HT-29 (cell line): ENCODE data around the gene PARD6A. TPM values are rescaled to one million over a fixed set of nuclear protein-coding genes. Genes with fewer than 3 reads are reported as not detected.
"Not testable (repeated sequence)": the region's sequence is repeated elsewhere in the genome, so short reads cannot be mapped to it uniquely, and the experiment has no call there.

Source experiments
- DNase-seq: peaks from one replicate; pipeline ENCODE4 v3.0.0-alpha.2; 2015; ENCODE audit warnings: low spot score
- total RNA-seq: library from RNA; depleted of rRNA; stranded (reverse); fragments of >200 nt; shearing (Covaris generic); gene quantifications from 2 replicates; pipeline ENCODE4 v1.2.3, GENCODE V29; 2014; rRNA removed

PARD6A gene
- total RNA-seq, 1 experiment from 2014 or later, result 38.1 TPM

- DNase-seq, result no peak
These were observed 24.8 kb downstream of the PARD6A start for GRCh38 chr16:67685388-67686112.

- not testable (repeated sequence) for DNase-seq
These were observed 32.9 kb downstream of the PARD6A start for GRCh38 chr16:67693517-67694285.

- no peak for DNase-seq
These were observed 33.9 kb downstream of the PARD6A start for GRCh38 chr16:67694611-67695010.

GRCh38 chr16:67697422-67698185 lies 36.8 kb downstream of the PARD6A start:
- no peak for DNase-seq

GRCh38 chr16:67699265-67699664 lies 38.5 kb downstream of the PARD6A start:
- DNase-seq, result no peak

GRCh38 chr16:67701420-67701819 lies 40.7 kb downstream of the PARD6A start:
- DNase-seq, result no peak

GRCh38 chr16:67702130-67702529 lies 41.4 kb downstream of the PARD6A start:
- no peak for DNase-seq

- no peak for DNase-seq
These were observed 42.9 kb downstream of the PARD6A start for GRCh38 chr16:67703626-67704025.

- DNase-seq, result no peak
These were observed 43.4 kb downstream of the PARD6A start for GRCh38 chr16:67704110-67704509.

- DNase-seq, result no peak
These were observed 46.5 kb downstream of the PARD6A start for GRCh38 chr16:67707210-67707609.

GRCh38 chr16:67707790-67708189 lies 47.0 kb downstream of the PARD6A start:
- no peak for DNase-seq

- DNase-seq, result no peak
These were observed 47.6 kb downstream of the PARD6A start for GRCh38 chr16:67708368-67708771.

GRCh38 chr16:67709050-67709449 lies 48.3 kb downstream of the PARD6A start:
- DNase-seq, result no peak

GRCh38 chr16:67710607-67711006 lies 49.8 kb downstream of the PARD6A start:
- DNase-seq, result no peak

Other genes starting within 250 kb of the PARD6A start
- gene ZDHHC1, start 244.5 kb upstream of the PARD6A start, total RNA-seq, result 21.5 and 24.4 TPM in 2 replicates
- 18.3 and 23.2 TPM in 2 replicates for gene HSD11B2, start 229.8 kb upstream of the PARD6A start, total RNA-seq
- gene ATP6V0D1, start 179.8 kb upstream of the PARD6A start, total RNA-seq, result 97.6 and 99.5 TPM in 2 replicates
- gene AGRP, start 177.4 kb upstream of the PARD6A start, total RNA-seq, result not detected in 2 replicates
- 22.8 and 23.8 TPM in 2 replicates for gene RIPOR1, start 132.1 kb upstream of the PARD6A start, total RNA-seq
- 28.3 and 36.4 TPM in 2 replicates for gene CTCF, start 98.4 kb upstream of the PARD6A start, total RNA-seq
- gene CARMIL2, start 15.8 kb upstream of the PARD6A start, total RNA-seq, result 0.81 and 2.7 TPM in 2 replicates
- gene ACD, start 700 bp upstream of the PARD6A start, total RNA-seq, result 79.6 and 82.2 TPM in 2 replicates
- 52.6 and 58.8 TPM in 2 replicates for gene ENKD1, start 5.8 kb downstream of the PARD6A start, total RNA-seq
- 0.38 and 0.99 TPM in 2 replicates for gene C16orf86, start 5.9 kb downstream of the PARD6A start, total RNA-seq
- 16.8 and 19.7 TPM in 2 replicates for gene GFOD2, start 58.4 kb downstream of the PARD6A start, total RNA-seq
- gene RANBP10, start 145.6 kb downstream of the PARD6A start, total RNA-seq, result 6.7 and 8.3 TPM in 2 replicates
- gene TSNAXIP1, start 145.9 kb downstream of the PARD6A start, total RNA-seq, result 1.1 TPM in 1 of 2 replicates, not detected in the other
- gene THAP11, start 181.4 kb downstream of the PARD6A start, total RNA-seq, result 66.3 and 80.9 TPM in 2 replicates
- 158 and 183 TPM in 2 replicates for gene NUTF2, start 186.0 kb downstream of the PARD6A start, total RNA-seq
- gene CENPT, start 186.7 kb downstream of the PARD6A start, total RNA-seq, result 42.8 and 43.2 TPM in 2 replicates
- gene EDC4, start 212.1 kb downstream of the PARD6A start, total RNA-seq, result 107 and 121 TPM in 2 replicates
- gene NRN1L, start 223.9 kb downstream of the PARD6A start, total RNA-seq, result 0.64 and 2.5 TPM in 2 replicates
- 11.5 and 15.1 TPM in 2 replicates for gene PSKH1, start 232.3 kb downstream of the PARD6A start, total RNA-seq